Right atrium auricular region (tissue), 2 donors: Measurements from ENCODE around the gene PBOV1. TPM values are rescaled to one million over a fixed set of nuclear protein-coding genes. Genes with fewer than 3 reads are reported as not detected.

ENCODE experiments used
- DNase-seq: peaks from one replicate; pipeline ENCODE4 v3.0.0-alpha.2; 2019; ENCODE audit warnings: low spot score
- H3K27ac ChIP-seq, 2 donors: fragments of 200-600 bp; sonication (generic); 1 replicate in 1 of 2; 2 replicates in 1 of 2; pipeline ENCODE4 v1.5.1; 2016 to 2019
- H3K27me3 ChIP-seq, 2 donors: fragments of 200-600 bp; sonication (generic); one replicate each; pipeline versions ENCODE4 v1.5.1 to v1.6.0; 2017 to 2019
- H3K36me3 ChIP-seq: fragments of 200-600 bp; sonication (generic); one replicate; pipeline ENCODE4 v1.5.1; 2016
- H3K4me1 ChIP-seq, 2 donors: fragments of 200-600 bp; sonication (generic); one replicate each; pipeline versions ENCODE4 v1.5.1 to v1.6.0; 2017 to 2019
- H3K4me3 ChIP-seq, 2 donors: fragments of 200-600 bp; sonication (generic); 1 replicate in 1 of 2; 2 replicates in 1 of 2; pipeline ENCODE4 v1.5.1; 2017 to 2019; ENCODE audit warnings: mild to moderate bottlenecking in 1 of 2, moderate library complexity in 1 of 2
- H3K9me3 ChIP-seq, 2 donors: fragments of 200-600 bp; sonication (generic); one replicate each; pipeline ENCODE4 v1.5.1; 2019
- CTCF ChIP-seq, 2 donors: fragments of 200-600 bp; sonication (generic); IDR thresholded peaks; one replicate each; pipeline ENCODE4 v1.5.1; 2019; ENCODE audit warnings: antibody characterized with exemption in 2 of 2
- total RNA-seq, 2 donors: library from RNA; depleted of rRNA; stranded (reverse); fragments of >200 nt; gene quantifications; one replicate each; pipeline ENCODE4 v1.1.0, GENCODE V29; 2016

The PBOV1 gene
- total RNA-seq, 2 donors from 2014 or later: not detected

- Histone ChIP-seq H3K27me3 (no peaks in the 10 kb centered on the region), H3K27ac (no peak overlapping the region), H3K9me3 (no peaks in the 10 kb centered on the region), H3K4me3 (no peak overlapping the region), H3K4me1 (no peaks in the 10 kb centered on the region), H3K36me3 (no peaks in the 10 kb centered on the region)
- no peak for TF ChIP-seq CTCF (IDR thresholded peaks at IDR 0.05)
- DNase-seq: no peak
Observed at GRCh38 chr6:138211048-138211581, 7.2 kb downstream of the PBOV1 start.

- no peak for DNase-seq
- Histone ChIP-seq H3K9me3 (no peaks in the 10 kb centered on the region), H3K36me3 (no peaks in the 10 kb centered on the region), H3K4me3 (no peak overlapping the region), H3K27ac (no peak overlapping the region), H3K27me3 (no peaks in the 10 kb centered on the region), H3K4me1 (no peaks in the 10 kb centered on the region)
- no peak for TF ChIP-seq CTCF (IDR thresholded peaks at IDR 0.05)
Observed at GRCh38 chr6:138206862-138207261, 11.4 kb downstream of the PBOV1 start.

GRCh38 chr6:138205437-138206094, 12.7 kb downstream of the PBOV1 start:
- Histone ChIP-seq H3K27ac (no peak overlapping the region), H3K4me1 (no peaks in the 10 kb centered on the region), H3K27me3 (no peaks in the 10 kb centered on the region), H3K4me3 (no peak overlapping the region), H3K9me3 (no peaks in the 10 kb centered on the region), H3K36me3 (no peaks in the 10 kb centered on the region)
- TF ChIP-seq CTCF (IDR thresholded peaks at IDR 0.05): no peak
- DNase-seq: no peak

- H3K27ac ChIP-seq: no peak overlapping the region
- H3K4me1 ChIP-seq: no peaks in the 10 kb centered on the region
- DNase-seq: no peak
- no peak overlapping the region for H3K4me3 ChIP-seq
- no peaks in the 10 kb centered on the region for H3K9me3 ChIP-seq
- no peak for TF ChIP-seq CTCF (IDR thresholded peaks at IDR 0.05)
- H3K36me3 ChIP-seq: no peaks in the 10 kb centered on the region
- H3K27me3 ChIP-seq: no peaks in the 10 kb centered on the region
Observed at GRCh38 chr6:138204792-138205384, 13.4 kb downstream of the PBOV1 start.

- Histone ChIP-seq H3K4me3 (no peak overlapping the region), H3K36me3 (no peaks in the 10 kb centered on the region), H3K27ac (no peak overlapping the region), H3K9me3 (no peaks in the 10 kb centered on the region), H3K4me1 (no peaks in the 10 kb centered on the region), H3K27me3 (no peaks in the 10 kb centered on the region)
- no peak for DNase-seq
- no peak for TF ChIP-seq CTCF (IDR thresholded peaks at IDR 0.05)
Observed at GRCh38 chr6:138204303-138204702, 14.0 kb downstream of the PBOV1 start.
